ENCODE results near the gene KCNH1.

- TF ChIP-seq REST (IDR thresholded peaks at IDR 0.05; ENCODE audit: low read depth) (no peak), TAF1 (IDR thresholded peaks at IDR 0.05; ENCODE audit: low read depth) (no peak), EGR1 (IDR thresholded peaks at IDR 0.05) (no peak), EP300 (IDR thresholded peaks at IDR 0.05; ENCODE audit: borderline replicate concordance) (no peak), TCF12 (IDR thresholded peaks at IDR 0.05; ENCODE audit: low read depth) (no peak), RAD21 (IDR thresholded peaks at IDR 0.05; ENCODE audit: low read depth) (no peak), FOXM1 (IDR thresholded peaks at IDR 0.05; ENCODE audit: borderline replicate concordance, low read depth) (no peak), MAX (IDR thresholded peaks at IDR 0.05) (no peak), TEAD4 (IDR thresholded peaks at IDR 0.05) (no peak), CEBPB (IDR thresholded peaks at IDR 0.05) (no peak), YY1 (IDR thresholded peaks at IDR 0.05; ENCODE audit: low read depth) (no peak), USF1 (IDR thresholded peaks at IDR 0.05) (no peak)
Measured at GRCh38 chr1:210878564-210878963, 255.4 kb downstream of the KCNH1 start.
